Upper lobe of left lung (tissue), 6 donors: ENCODE results near the gene DOK1. TPM values are rescaled to one million over a fixed set of nuclear protein-coding genes. Genes with fewer than 3 reads are reported as not detected.

Experiments used
- ATAC-seq, 2 donors: fragments of 200-7000 bp; cut with Tn5 transposase; one replicate each; pipeline ENCODE4 v1.9.1; 2022; ENCODE audit warnings: mild to moderate bottlenecking in 2 of 2, moderate library complexity in 2 of 2; ENCODE audit not compliant: low FRiP score in 2 of 2
- DNase-seq, 2 donors: peaks; one replicate each; pipeline ENCODE4 v3.0.0-alpha.2; 2019 to 2020
- H3K27ac ChIP-seq, 4 donors: fragments of 200-600 bp; sonication (generic); one replicate each; pipeline ENCODE4 v1.5.1; 2016 to 2019
- H3K27me3 ChIP-seq, 4 donors: fragments of 200-600 bp; sonication (generic); one replicate each; pipeline ENCODE4 v1.5.1; 2017 to 2019
- H3K36me3 ChIP-seq, 4 donors: fragments of 200-600 bp; sonication (generic); one replicate each; pipeline ENCODE4 v1.5.1; 2016 to 2019
- H3K4me1 ChIP-seq, 4 donors: fragments of 200-600 bp; sonication (generic); one replicate each; pipeline ENCODE4 v1.5.1; 2018 to 2019
- H3K4me3 ChIP-seq, 4 donors: fragments of 200-600 bp; sonication (generic); one replicate each; pipeline ENCODE4 v1.5.1; 2017 to 2019; ENCODE audit warnings: mild to moderate bottlenecking in 2 of 4, moderate library complexity in 1 of 4
- H3K9me3 ChIP-seq, 4 donors: fragments of 200-600 bp; sonication (generic); one replicate each; pipeline ENCODE4 v1.5.1; 2018 to 2019
- CTCF ChIP-seq, 6 experiments: fragments of 450-650 bp in 4 of 6; fragments of 200-600 bp in 2 of 6; sonication (generic) in 2 of 6; IDR thresholded peaks; one replicate each; pipeline ENCODE4 v1.5.1; 2016 to 2019; ENCODE audit warnings: antibody characterized with exemption in 6 of 6
- EP300 ChIP-seq, 4 donors: sonication (generic); formaldehyde crosslinking; IDR thresholded peaks; one replicate each; pipeline ENCODE4 v1.5.1; 2017; ENCODE audit warnings: antibody characterized with exemption in 4 of 4, control low read depth in 2 of 4
- POLR2A ChIP-seq, 4 donors: fragments of 450-650 bp; IDR thresholded peaks; one replicate each; pipeline ENCODE4 v1.5.1; 2016 to 2017; ENCODE audit warnings: antibody characterized with exemption in 4 of 4, mild to moderate bottlenecking in 2 of 4
- POLR2AphosphoS5 ChIP-seq, 2 donors: sonication (generic); formaldehyde crosslinking; IDR thresholded peaks; one replicate each; pipeline ENCODE4 v1.5.1; 2017; ENCODE audit warnings: antibody characterized with exemption in 2 of 2
- WGBS, 2 donors: methylation state at CpG; one replicate each; pipeline ENCODE4 v1.1.5; 2017 to 2018; 5-methylcytosine and 5-hydroxymethylcytosine counted together
- total RNA-seq, 6 donors: library from RNA; depleted of rRNA in 4 of 6; stranded (reverse); fragments of >200 nt in 4 of 6; gene quantifications; one replicate each; pipeline versions ENCODE4 v1.1.0 to v1.2.1, GENCODE V29; 2016 to 2021
- donor health status: DM: no; HTN: no; CAD: no; lungs with moderate emphysema.
- donor health status: DM: no; HTN: yes; CAD: no; lungs with severe emphysema.

The DOK1 gene
- total RNA-seq, 6 donors from 2014 or later, result 13.7 to 49.2 (median 38.0) TPM

GRCh38 chr2:74538881-74539339 lies 15.6 kb upstream of the DOK1 start:
- no peak for TF ChIP-seq POLR2A (IDR thresholded peaks at IDR 0.05)
- TF ChIP-seq CTCF (IDR thresholded peaks at IDR 0.05), result no peak
- no peaks in the 10 kb centered on the region for H3K9me3 ChIP-seq
- DNase-seq, result no peak
- H3K27ac ChIP-seq, result peak overlapping the region in 1 of 4 donors; percentile 65
- ATAC-seq, result no peak
- H3K4me1 ChIP-seq, result no peaks in the 10 kb centered on the region
- H3K4me3 ChIP-seq, result no peak overlapping the region
- H3K27me3 ChIP-seq, result no peaks in the 10 kb centered on the region
- H3K36me3 ChIP-seq, result no peaks in the 10 kb centered on the region
- WGBS, 2 donors, result 59 to 66% methylated on average over 7 of the region's 7 CpGs

- Histone ChIP-seq H3K9me3 (no peaks in the 10 kb centered on the region), H3K27me3 (no peaks in the 10 kb centered on the region), H3K4me1 (no peaks in the 10 kb centered on the region), H3K36me3 (no peaks in the 10 kb centered on the region), H3K4me3 (no peak overlapping the region), H3K27ac (peak overlapping the region in 3 of 4 donors; percentile 49 to 74 (median 65))
- ATAC-seq, result peak; percentile 21 to 88
- DNase-seq, result no peak
- TF ChIP-seq CTCF (IDR thresholded peaks at IDR 0.05) (no peak), POLR2AphosphoS5 (IDR thresholded peaks at IDR 0.05) (no peak), POLR2A (IDR thresholded peaks at IDR 0.05) (no peak), EP300 (IDR thresholded peaks at IDR 0.05) (no peak)
- WGBS, 2 donors, result 58 to 72% methylated on average over 5 of the region's 5 CpGs
Measured at GRCh38 chr2:74540291-74540690, 14.2 kb upstream of the DOK1 start.

- no peak for TF ChIP-seq POLR2A (IDR thresholded peaks at IDR 0.05)
- no peak for TF ChIP-seq CTCF (IDR thresholded peaks at IDR 0.05)
- no peak for TF ChIP-seq EP300 (IDR thresholded peaks at IDR 0.05)
- no peak for TF ChIP-seq POLR2AphosphoS5 (IDR thresholded peaks at IDR 0.05)
Measured at GRCh38 chr2:74542978-74543377, 11.5 kb upstream of the DOK1 start.

GRCh38 chr2:74544634-74545033 lies 9.9 kb upstream of the DOK1 start:
- ATAC-seq, result no peak
- TF ChIP-seq POLR2A (IDR thresholded peaks at IDR 0.05) (no peak), CTCF (IDR thresholded peaks at IDR 0.05) (no peak), EP300 (IDR thresholded peaks at IDR 0.05) (no peak), POLR2AphosphoS5 (IDR thresholded peaks at IDR 0.05) (no peak)
- 87 to 91% methylated on average over 3 of the region's 3 CpGs for WGBS, 2 donors

More at GRCh38 chr2:74542978-74543377, 11.5 kb upstream of the DOK1 start:
- no peak overlapping the region for H3K27ac ChIP-seq
- no peak for ATAC-seq
- DNase-seq, result no peak
- 88 to 90% methylated on average over 1 of the region's 1 CpG for WGBS, 2 donors
- H3K9me3 ChIP-seq, result no peaks in the 10 kb centered on the region
- H3K4me1 ChIP-seq, result no peaks in the 10 kb centered on the region
- H3K27me3 ChIP-seq, result no peaks in the 10 kb centered on the region
- H3K36me3 ChIP-seq, result no peaks in the 10 kb centered on the region
- no peak overlapping the region for H3K4me3 ChIP-seq

GRCh38 chr2:74546004-74546403 lies 8.5 kb upstream of the DOK1 start:
- TF ChIP-seq POLR2A (IDR thresholded peaks at IDR 0.05) (no peak), POLR2AphosphoS5 (IDR thresholded peaks at IDR 0.05) (no peak), CTCF (IDR thresholded peaks at IDR 0.05) (no peak), EP300 (IDR thresholded peaks at IDR 0.05) (no peak)
- Histone ChIP-seq H3K4me3 (no peak overlapping the region), H3K27ac (no peak overlapping the region), H3K36me3 (no peaks in the 10 kb centered on the region), H3K9me3 (no peaks in the 10 kb centered on the region), H3K27me3 (no peaks in the 10 kb centered on the region), H3K4me1 (peaks cover 9 to 23% (median 12%) of the 10 kb centered on the region in 4 donors)
- DNase-seq, result no peak
- ATAC-seq, result no peak
- WGBS, 2 donors, result 87 to 88% methylated on average over 3 of the region's 3 CpGs

More at GRCh38 chr2:74544634-74545033, 9.9 kb upstream of the DOK1 start:
- Histone ChIP-seq H3K9me3 (no peaks in the 10 kb centered on the region), H3K36me3 (no peaks in the 10 kb centered on the region), H3K4me3 (no peak overlapping the region), H3K4me1 (peaks cover 6 to 16% (median 9%) of the 10 kb centered on the region in 4 donors), H3K27ac (no peak overlapping the region), H3K27me3 (no peaks in the 10 kb centered on the region)
- no peak for DNase-seq
